Ishikawa (cell line): ENCODE data around the gene DNAAF8.

Source experiments
- EP300 ChIP-seq: IDR thresholded peaks from 2 replicates; pipeline ENCODE4 v1.6.1; 2012; ENCODE audit warnings: borderline replicate concordance
- FOXM1 ChIP-seq: IDR thresholded peaks from 2 replicates; pipeline ENCODE4 v1.6.1; 2012; ENCODE audit warnings: low read depth, borderline replicate concordance

- no peak for TF ChIP-seq EP300
- no peak for TF ChIP-seq FOXM1
Observed at GRCh38 chr16:4769306-4769638, 34.9 kb downstream of the DNAAF8 start.
